ENCODE measurements around the gene IQCN.
A peak's percentile ranks its signal among the peaks of the same experiment; 100 is the strongest.

The IQCN gene

GRCh38 chr19:18281082-18282020, 7.1 kb upstream of the IQCN start, which contains the start of gene JUND:
JUND (minus strand) TSS chr19:18281622; CDS start chr19:18281484, 138 bp downstream.
- H3K27me3 ChIP-seq (ENCODE audit: insufficient read depth, poor library complexity, severe bottlenecking) = no peaks in the 10 kb centered on the region
- peak; percentile 73 for TF ChIP-seq POLR2AphosphoS5 (IDR thresholded peaks at IDR 0.05; ENCODE audit: low read depth)
- no peak for TF ChIP-seq GABPA (IDR thresholded peaks at IDR 0.05; ENCODE audit: low read depth)
- H3K27ac ChIP-seq (replicated peaks) = peak within 1 kb of the TSS; percentile 99
- DNase-seq (ENCODE audit: low read depth in 1 of 2, low spot score in 1 of 2) = peak; percentile 94 to 97
- peak within 1 kb of the TSS; percentile 73 for H3K4me3 ChIP-seq (replicated peaks; ENCODE audit: insufficient read depth, low read length)

GRCh38 chr19:18280247-18281081, 6.2 kb upstream of the IQCN start:
- H3K27me3 ChIP-seq (ENCODE audit: insufficient read depth, poor library complexity, severe bottlenecking) = no peaks in the 10 kb centered on the region
- DNase-seq (ENCODE audit: low read depth in 1 of 2, low spot score in 1 of 2) = peak; percentile 70 to 85
- H3K4me3 ChIP-seq (replicated peaks; ENCODE audit: insufficient read depth, low read length) = peak overlapping the region; percentile 73
- H3K27ac ChIP-seq (replicated peaks) = peak overlapping the region; percentile 96
- TF ChIP-seq POLR2AphosphoS5 (IDR thresholded peaks at IDR 0.05; ENCODE audit: low read depth) (peak; percentile 96), CTCF (IDR thresholded peaks at IDR 0.05; ENCODE audit: insufficient read depth, low read length) (no peak), GABPA (IDR thresholded peaks at IDR 0.05; ENCODE audit: low read depth) (no peak), REST (IDR thresholded peaks at IDR 0.05; ENCODE audit: insufficient replicate concordance, low read depth) (peak; percentile 53), SPI1 (IDR thresholded peaks at IDR 0.05; ENCODE audit: borderline replicate concordance, low read depth) (no peak)

- H3K27ac ChIP-seq (replicated peaks) = peak overlapping the region; percentile 96
- H3K27me3 ChIP-seq (ENCODE audit: insufficient read depth, poor library complexity, severe bottlenecking) = no peaks in the 10 kb centered on the region
- TF ChIP-seq POLR2AphosphoS5 (IDR thresholded peaks at IDR 0.05; ENCODE audit: low read depth) = peak; percentile 60
- no peak for TF ChIP-seq GABPA (IDR thresholded peaks at IDR 0.05; ENCODE audit: low read depth)
- peak; percentile 83 for TF ChIP-seq CTCF (IDR thresholded peaks at IDR 0.05; ENCODE audit: insufficient read depth, low read length)
- peak; percentile 62; the same call in 1 of the 2 replicates for TF ChIP-seq SPI1 (IDR thresholded peaks at IDR 0.05; ENCODE audit: borderline replicate concordance, low read depth)
- DNase-seq (ENCODE audit: low read depth in 1 of 2, low spot score in 1 of 2) = peak; percentile 88 to 95
- peak overlapping the region; percentile 73 for H3K4me3 ChIP-seq (replicated peaks; ENCODE audit: insufficient read depth, low read length)
These were observed 5.4 kb upstream of the IQCN start for GRCh38 chr19:18279516-18280246.

- Histone ChIP-seq H3K4me3 (replicated peaks; ENCODE audit: insufficient read depth, low read length) (peak overlapping the region; percentile 73), H3K27me3 (ENCODE audit: insufficient read depth, poor library complexity, severe bottlenecking) (no peaks in the 10 kb centered on the region), H3K27ac (replicated peaks) (peak overlapping the region; percentile 96)
- no peak for DNase-seq (ENCODE audit: low read depth in 1 of 2, low spot score in 1 of 2)
- TF ChIP-seq GABPA (IDR thresholded peaks at IDR 0.05; ENCODE audit: low read depth) (no peak), SPI1 (IDR thresholded peaks at IDR 0.05; ENCODE audit: borderline replicate concordance, low read depth) (no peak), POLR2AphosphoS5 (IDR thresholded peaks at IDR 0.05; ENCODE audit: low read depth) (no peak), REST (IDR thresholded peaks at IDR 0.05; ENCODE audit: insufficient replicate concordance, low read depth) (no peak), CTCF (IDR thresholded peaks at IDR 0.05; ENCODE audit: insufficient read depth, low read length) (no peak)
These were observed 4.9 kb upstream of the IQCN start for GRCh38 chr19:18279266-18279515.
